H1 (cell line): ENCODE measurements around the gene TNFAIP1.

Source experiments
- CHD2 ChIP-seq: IDR thresholded peaks from 2 replicates; pipeline ENCODE4 v1.6.1; 2012; ENCODE audit warnings: low read length, improper control_type of control experiment
- CREB1 ChIP-seq: IDR thresholded peaks from 2 replicates; pipeline ENCODE4 v1.6.1; 2012; ENCODE audit warnings: inconsistent platforms
- EGR1 ChIP-seq: IDR thresholded peaks from 2 replicates; pipeline ENCODE4 v1.6.1; 2011; ENCODE audit warnings: low read depth, low read length, borderline replicate concordance
- EP300 ChIP-seq, 2 experiments: IDR thresholded peaks; 1 replicate in 1 of 2; 2 replicates in 1 of 2; pipeline ENCODE4 v1.6.1; 2011 to 2012; ENCODE audit warnings: low read depth in 2 of 2, low read length in 2 of 2, mild to moderate bottlenecking in 2 of 2, borderline replicate concordance in 1 of 2, inconsistent platforms in 1 of 2, moderate library complexity in 1 of 2
- EZH2 ChIP-seq: fragments of 200-600 bp; sonication (generic); IDR thresholded peaks from 2 replicates; pipeline ENCODE4 v1.7.1; 2012; ENCODE audit warnings: low read depth, mild to moderate bottlenecking, moderate library complexity, low read length, inconsistent platforms; ENCODE audit not compliant: severe bottlenecking
- POLR2A ChIP-seq, 2 experiments: IDR thresholded peaks; 1 replicate in 1 of 2; 2 replicates in 1 of 2; pipeline ENCODE4 v1.6.1; 2011; ENCODE audit warnings: low read depth in 2 of 2, low read length in 2 of 2, mild to moderate bottlenecking in 2 of 2; ENCODE audit errors: control extremely low read depth in 1 of 2
- TF ChIP-seq, protein P1 (sequence below), 3 experiments: IDR thresholded peaks; 1 replicate in 2 of 3; 2 replicates in 1 of 3; pipeline versions ENCODE4 v1.5.1 to v1.6.1; 2011; ENCODE audit warnings: low read length in 3 of 3, mild to moderate bottlenecking in 3 of 3, inconsistent platforms in 2 of 3, low read depth in 1 of 3, moderate library complexity in 1 of 3; ENCODE audit not compliant: insufficient read depth in 1 of 3; ENCODE audit errors: control extremely low read depth in 1 of 3

DNA sequence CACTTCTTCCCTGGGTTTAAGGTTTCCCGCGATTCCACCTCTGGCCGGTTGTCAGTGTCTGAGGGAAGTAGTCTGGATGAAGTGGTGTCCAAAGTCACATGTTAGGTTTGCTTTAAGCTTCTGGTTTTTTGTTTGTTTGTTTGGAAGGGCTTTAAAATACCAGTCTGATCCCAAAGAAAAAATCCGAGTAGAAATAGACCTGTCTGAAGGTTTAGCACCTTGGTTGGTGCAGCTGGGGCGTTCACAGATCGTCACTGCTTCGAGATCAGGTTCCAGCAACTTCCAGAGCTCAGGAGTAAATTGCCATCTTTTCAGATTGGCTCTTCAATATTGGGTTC lies 16.0 kb upstream of the TNFAIP1 start:
- TF ChIP-seq, protein P1, sequence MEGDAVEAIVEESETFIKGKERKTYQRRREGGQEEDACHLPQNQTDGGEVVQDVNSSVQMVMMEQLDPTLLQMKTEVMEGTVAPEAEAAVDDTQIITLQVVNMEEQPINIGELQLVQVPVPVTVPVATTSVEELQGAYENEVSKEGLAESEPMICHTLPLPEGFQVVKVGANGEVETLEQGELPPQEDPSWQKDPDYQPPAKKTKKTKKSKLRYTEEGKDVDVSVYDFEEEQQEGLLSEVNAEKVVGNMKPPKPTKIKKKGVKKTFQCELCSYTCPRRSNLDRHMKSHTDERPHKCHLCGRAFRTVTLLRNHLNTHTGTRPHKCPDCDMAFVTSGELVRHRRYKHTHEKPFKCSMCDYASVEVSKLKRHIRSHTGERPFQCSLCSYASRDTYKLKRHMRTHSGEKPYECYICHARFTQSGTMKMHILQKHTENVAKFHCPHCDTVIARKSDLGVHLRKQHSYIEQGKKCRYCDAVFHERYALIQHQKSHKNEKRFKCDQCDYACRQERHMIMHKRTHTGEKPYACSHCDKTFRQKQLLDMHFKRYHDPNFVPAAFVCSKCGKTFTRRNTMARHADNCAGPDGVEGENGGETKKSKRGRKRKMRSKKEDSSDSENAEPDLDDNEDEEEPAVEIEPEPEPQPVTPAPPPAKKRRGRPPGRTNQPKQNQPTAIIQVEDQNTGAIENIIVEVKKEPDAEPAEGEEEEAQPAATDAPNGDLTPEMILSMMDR (IDR thresholded peaks at IDR 0.05; ENCODE audit: control extremely low read depth in 1 of 3, insufficient read depth in 1 of 3, low read depth in 1 of 3, low read length in 3 of 3) = no peak
- TF ChIP-seq EGR1 = no peak
- TF ChIP-seq CHD2 = no peak
- no peak for TF ChIP-seq EP300 (IDR thresholded peaks at IDR 0.05; ENCODE audit: borderline replicate concordance in 1 of 2, low read depth in 2 of 2, low read length in 2 of 2)
- TF ChIP-seq CREB1 = no peak
- TF ChIP-seq POLR2A (IDR thresholded peaks at IDR 0.05; ENCODE audit: control extremely low read depth in 1 of 2, low read depth in 2 of 2, low read length in 2 of 2) = no peak
- no peak for TF ChIP-seq EZH2
